ENCODE results near the gene NKX1-1. TPM values are rescaled to one million over a fixed set of nuclear protein-coding genes. Genes with fewer than 3 reads are reported as not detected.

NKX1-1 gene
- total and polyA plus RNA-seq, 3 donors from 2014 or later = 0.47 to 1.5 (median 0.70) TPM

- Histone ChIP-seq H3K4me1 (no peaks in the 10 kb centered on the region), H3K36me3 (ENCODE audit: low read depth, missing control alignments) (no peaks in the 10 kb centered on the region), H3K9me3 (no peaks in the 10 kb centered on the region), H3K4me3 (no peak overlapping the region), H3K27ac (no peak overlapping the region), H3K27me3 (no peaks in the 10 kb centered on the region)
- DNase-seq = no peak
- TF ChIP-seq CTCF (IDR thresholded peaks at IDR 0.05) (no peak), POLR2A (IDR thresholded peaks at IDR 0.05) (no peak)
- WGBS, 2 donors = 85 to 93% methylated on average over 22 of the region's 22 CpGs
- intact Hi-C loops (cut with DNase I; ENCODE audit: low total_unique reads) = no loop called here
Measured at GRCh38 chr4:1369479-1370079, 36.7 kb downstream of the NKX1-1 start.

GRCh38 chr4:1369091-1369450, 37.2 kb downstream of the NKX1-1 start:
- no peak for DNase-seq
- intact Hi-C loops (cut with DNase I; ENCODE audit: low total_unique reads) = no loop called here

DNA sequence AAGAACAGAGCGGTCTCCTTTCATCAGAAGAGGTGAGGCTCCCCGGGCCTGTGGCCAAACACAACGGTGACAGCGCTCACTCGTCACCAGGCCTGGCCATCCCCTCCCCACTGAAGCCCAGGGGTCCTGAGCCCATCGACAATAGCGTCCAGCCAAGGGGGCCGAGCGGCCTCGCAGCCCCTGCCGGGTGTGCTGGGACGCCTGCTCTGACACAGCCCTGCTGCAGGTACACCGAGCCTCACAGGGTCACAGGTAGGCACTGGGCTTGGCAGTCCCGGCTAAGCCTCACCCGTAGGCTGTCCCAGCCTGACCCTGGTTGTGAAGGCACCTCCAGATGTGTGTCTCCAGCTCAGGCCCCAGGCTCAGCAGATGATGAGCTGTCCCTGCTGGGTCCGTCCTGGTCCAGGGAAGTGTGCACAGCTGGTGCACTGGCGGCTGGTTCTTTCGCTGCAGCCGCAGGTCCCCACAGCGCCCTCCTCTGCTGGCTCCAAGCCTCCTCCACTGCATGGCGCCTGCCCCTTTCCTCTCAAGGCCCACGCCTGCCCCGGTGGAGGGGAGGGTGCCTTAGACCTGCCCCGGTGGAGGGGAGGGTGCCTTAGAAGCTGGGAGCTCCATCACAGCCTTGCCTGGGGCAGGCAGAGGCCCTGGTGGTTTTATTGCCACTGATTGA, 37.7 kb downstream of the NKX1-1 start:
- no peaks in the 10 kb centered on the region for H3K9me3 ChIP-seq
- no peak for DNase-seq
- H3K4me1 ChIP-seq = no peaks in the 10 kb centered on the region
- intact Hi-C loops (cut with DNase I; ENCODE audit: low total_unique reads) = no loop called here
- no peak overlapping the region for H3K27ac ChIP-seq
- H3K36me3 ChIP-seq (ENCODE audit: low read depth, missing control alignments) = no peaks in the 10 kb centered on the region
- no peak for TF ChIP-seq POLR2A (IDR thresholded peaks at IDR 0.05)
- no peak for TF ChIP-seq CTCF (IDR thresholded peaks at IDR 0.05)
- no peaks in the 10 kb centered on the region for H3K27me3 ChIP-seq
- 86 to 94% methylated on average over 6 to 24 of the region's 24 CpGs for WGBS, 2 donors
- no peak overlapping the region for H3K4me3 ChIP-seq

More at GRCh38 chr4:1369091-1369450, 37.2 kb downstream of the NKX1-1 start:
- no peaks in the 10 kb centered on the region for H3K27me3 ChIP-seq
- WGBS, 2 donors = 91 to 92% methylated on average over 7 to 18 of the region's 18 CpGs
- no peaks in the 10 kb centered on the region for H3K36me3 ChIP-seq (ENCODE audit: low read depth, missing control alignments)
- TF ChIP-seq CTCF (IDR thresholded peaks at IDR 0.05) (no peak), POLR2A (IDR thresholded peaks at IDR 0.05) (no peak)
- H3K4me3 ChIP-seq = no peak overlapping the region
- no peaks in the 10 kb centered on the region for H3K4me1 ChIP-seq
- H3K9me3 ChIP-seq = no peaks in the 10 kb centered on the region
- no peak overlapping the region for H3K27ac ChIP-seq

GRCh38 chr4:1367936-1368289, 38.3 kb downstream of the NKX1-1 start:
- H3K27me3 ChIP-seq = no peaks in the 10 kb centered on the region
- DNase-seq = no peak
- 90 to 91% methylated on average over 10 of the region's 10 CpGs for WGBS, 2 donors
- H3K27ac ChIP-seq = no peak overlapping the region
- H3K4me3 ChIP-seq = no peak overlapping the region
- no peaks in the 10 kb centered on the region for H3K4me1 ChIP-seq
- no peaks in the 10 kb centered on the region for H3K9me3 ChIP-seq
- TF ChIP-seq POLR2A (IDR thresholded peaks at IDR 0.05) = no peak
- no peak for TF ChIP-seq CTCF (IDR thresholded peaks at IDR 0.05)
- H3K36me3 ChIP-seq (ENCODE audit: low read depth, missing control alignments) = no peaks in the 10 kb centered on the region
- intact Hi-C loops (cut with DNase I; ENCODE audit: low total_unique reads) = no loop called here

All from testis (tissue), 3 donors.